CD4-positive, alpha-beta T cell treated with Interleukin-17A for 1 hour (primary cell): ENCODE results near the gene BUB1B.
"Not testable (repeated sequence)": the region's sequence is repeated elsewhere in the genome, so short reads cannot be mapped to it uniquely, and the experiment has no call there.

Experiments
- DNase-seq: peaks from one replicate; pipeline ENCODE4 v3.0.0-alpha.2; 2020

Gene BUB1B

GRCh38 chr15:40137303-40138200 is 23.3 kb upstream of the BUB1B start:
- DNase-seq, result no peak

GRCh38 chr15:40138201-40138570 is 22.7 kb upstream of the BUB1B start:
- not testable (repeated sequence) for DNase-seq

GRCh38 chr15:40142428-40142827 is 18.4 kb upstream of the BUB1B start:
- no peak for DNase-seq

DNA sequence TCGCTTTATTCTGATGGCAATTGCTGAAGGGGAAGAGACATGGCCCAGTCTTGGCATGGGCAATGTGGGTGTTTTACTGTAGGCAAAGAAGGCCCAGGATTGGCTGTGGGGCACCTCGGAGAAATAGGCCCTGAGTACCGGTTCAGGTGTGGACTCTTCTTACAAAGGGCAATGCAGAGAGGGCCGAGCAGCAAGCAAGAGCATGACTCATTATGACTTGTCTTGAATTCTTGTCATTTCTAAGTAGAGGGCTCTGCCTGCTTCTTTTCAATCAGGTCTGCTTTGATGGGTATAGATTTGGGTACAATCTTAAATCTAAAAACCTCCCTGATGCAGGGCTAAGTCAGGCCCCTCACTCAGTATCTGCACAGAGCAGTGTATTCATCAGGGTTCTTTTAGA is 14.8 kb upstream of the BUB1B start:
- DNase-seq, result no peak

GRCh38 chr15:40149339-40149738 is 11.5 kb upstream of the BUB1B start:
- DNase-seq, result no peak

DNA sequence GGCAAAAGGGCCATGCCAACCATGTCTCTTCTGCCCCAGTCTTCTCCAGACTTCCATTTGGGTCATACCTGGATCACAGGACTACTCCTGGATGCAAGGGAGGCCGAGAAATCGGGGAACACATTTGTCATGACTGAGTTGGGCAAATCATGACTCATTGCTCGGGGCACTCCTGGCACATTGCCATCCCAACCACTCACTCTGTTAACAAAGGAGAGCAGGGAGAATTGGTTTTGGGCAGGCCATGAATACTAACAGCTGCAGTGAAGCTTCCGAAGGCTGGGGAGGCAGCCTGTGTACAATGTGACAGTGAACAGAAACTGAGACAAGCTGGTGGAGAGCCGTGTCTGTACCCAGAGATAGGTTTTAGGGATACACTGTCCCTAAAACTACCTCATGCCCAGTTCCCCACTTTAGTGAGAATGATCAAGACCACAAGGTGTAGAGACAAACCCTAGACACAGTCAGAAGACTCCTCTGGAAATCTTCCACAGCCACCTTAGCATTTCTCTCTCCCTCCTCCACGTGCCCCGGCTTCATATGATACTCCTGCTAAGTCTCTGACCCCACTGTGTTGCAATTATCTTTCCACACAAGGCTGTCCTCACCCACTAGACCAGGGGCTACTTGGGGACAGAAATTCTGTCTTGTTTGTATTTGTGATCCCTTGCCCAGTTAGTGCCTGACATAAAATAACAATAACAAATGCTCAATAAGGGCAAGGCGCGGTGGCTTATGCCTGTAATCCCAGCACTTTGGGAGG is 10.5 kb upstream of the BUB1B start:
- no peak for DNase-seq

DNA sequence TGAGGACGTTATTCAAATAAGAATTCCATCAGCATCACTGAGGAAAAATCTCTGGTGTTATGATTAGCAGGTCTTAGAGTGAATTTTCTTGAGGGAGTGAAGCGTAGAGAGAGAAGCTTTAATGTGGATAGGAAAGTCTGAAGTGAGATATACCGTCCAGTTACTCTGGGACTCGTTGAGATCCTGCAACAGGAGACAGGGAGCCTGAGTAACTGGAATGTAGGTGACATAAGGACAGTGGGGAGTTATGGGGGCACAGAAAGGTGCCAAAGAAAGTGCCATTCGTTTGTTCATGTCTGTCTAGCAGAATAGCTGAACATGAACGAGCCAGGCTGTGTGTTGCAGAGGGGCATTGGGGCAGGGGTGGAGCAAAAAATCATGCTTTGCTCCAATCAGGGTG is 9.4 kb upstream of the BUB1B start:
- DNase-seq, result no peak

- no peak for DNase-seq
These were observed 8.9 kb upstream of the BUB1B start for GRCh38 chr15:40151991-40152390.

DNA sequence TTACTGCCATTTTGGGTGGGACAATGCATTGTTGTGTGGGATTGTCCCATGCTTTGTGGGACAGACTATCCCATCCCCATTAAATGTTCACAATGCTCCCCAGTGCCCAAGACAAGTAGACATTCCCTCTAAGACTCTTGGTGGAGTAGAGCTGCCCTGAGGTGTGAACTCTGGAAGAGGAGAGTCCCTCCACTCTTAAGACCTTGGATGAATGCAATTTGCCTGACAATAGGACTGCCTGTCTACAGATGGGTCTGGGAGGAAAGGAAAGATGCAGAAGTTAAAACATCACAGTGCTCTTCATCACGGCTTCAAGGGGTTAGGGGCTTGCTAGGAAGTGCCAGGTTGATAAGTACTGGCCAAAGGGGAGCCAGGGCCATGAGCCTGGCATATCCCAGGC is 6.0 kb upstream of the BUB1B start:
- not testable (repeated sequence) for DNase-seq

DNA sequence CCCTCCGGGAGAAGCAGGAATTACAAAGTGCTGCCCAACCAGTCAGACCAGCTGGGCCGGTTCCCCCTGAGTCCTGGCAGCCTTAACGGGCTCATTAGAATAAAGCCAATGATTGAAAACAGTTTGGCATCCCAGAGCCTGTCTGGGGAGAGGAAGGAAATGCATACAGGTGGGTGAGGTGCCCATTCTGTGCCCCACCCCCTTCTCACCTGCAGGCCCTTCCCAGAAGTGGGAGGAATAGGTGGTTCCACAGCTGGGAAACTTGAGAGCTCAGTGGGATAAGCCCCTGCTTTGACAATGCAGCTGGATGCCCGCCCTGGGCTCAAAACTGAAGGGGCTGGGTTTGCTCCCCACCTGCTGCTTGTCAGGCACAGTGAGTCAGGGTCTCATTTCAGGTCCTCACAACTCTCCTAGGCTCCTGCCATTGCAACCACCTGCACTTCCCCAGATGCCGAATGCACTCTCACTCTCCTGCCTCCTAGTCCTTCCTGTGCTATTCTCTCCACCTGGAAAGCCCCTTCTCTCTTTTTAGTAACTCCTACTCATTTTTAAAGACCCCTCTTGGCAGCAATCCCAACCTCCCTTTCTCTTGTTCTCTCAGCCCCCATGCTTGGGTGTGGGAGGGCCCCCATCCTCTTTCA is 5.5 kb upstream of the BUB1B start:
- no peak for DNase-seq

GRCh38 chr15:40157778-40158447 is 3.0 kb upstream of the BUB1B start:
- no peak for DNase-seq

DNA sequence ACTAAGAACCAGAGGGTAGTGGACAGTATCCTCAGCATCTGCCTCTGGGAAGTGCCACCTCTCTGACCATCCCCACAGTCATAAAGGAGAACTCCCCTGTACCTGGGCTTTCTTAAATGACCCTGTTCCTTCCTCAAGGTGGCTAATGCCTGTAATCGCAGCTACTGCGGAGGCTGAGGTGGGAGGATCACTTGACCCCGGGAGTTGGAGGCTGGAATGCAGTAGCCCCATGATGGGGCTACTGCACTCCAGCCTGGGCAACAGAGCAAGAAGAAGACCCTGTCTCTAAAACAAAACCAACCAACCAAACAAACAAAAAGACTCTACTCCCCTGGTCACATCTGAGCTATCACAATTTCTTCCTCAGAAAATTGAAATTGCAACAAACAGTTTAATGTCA is 848 bp upstream of the BUB1B start:
- DNase-seq, result no peak

- DNase-seq, result no peak
These were observed 973 bp downstream of the BUB1B start for GRCh38 chr15:40161693-40162391.

GRCh38 chr15:40162552-40162951 is 1.7 kb downstream of the BUB1B start:
- no peak for DNase-seq

DNA sequence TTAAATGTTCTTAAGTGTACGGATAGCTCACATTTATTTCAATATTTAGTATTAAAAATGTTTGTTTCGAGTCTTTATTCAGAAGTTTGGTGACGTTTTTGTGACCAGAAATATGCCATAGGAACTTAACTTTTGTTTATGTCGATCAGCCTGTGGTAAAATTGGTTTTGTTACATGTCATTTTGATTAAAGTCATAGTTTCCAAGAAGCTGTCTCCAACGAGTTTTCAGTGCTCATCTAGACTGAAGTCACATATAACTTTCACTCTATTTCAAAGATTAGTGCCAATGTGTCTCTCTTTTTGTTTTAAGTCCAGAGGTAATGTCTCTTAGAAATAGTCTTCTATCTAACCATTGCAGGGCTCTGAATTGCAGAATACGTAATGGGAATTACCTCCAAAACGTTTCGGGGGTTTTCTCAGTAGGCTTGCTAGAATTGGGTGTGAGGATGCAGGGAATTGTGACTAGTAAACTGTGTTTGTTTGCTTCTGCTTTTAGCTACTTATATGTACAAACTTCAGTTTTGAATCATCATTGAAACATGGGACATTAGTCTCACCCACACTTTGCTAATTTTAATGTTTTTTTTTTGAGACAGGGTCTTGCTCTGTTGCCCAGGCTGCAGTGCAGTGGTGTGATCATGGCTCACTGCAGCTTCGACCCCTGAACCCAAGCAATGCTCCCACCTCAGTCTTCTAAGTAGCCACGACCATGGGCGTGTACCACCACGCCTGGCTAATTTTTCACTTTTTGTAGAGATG is 3.0 kb downstream of the BUB1B start:
- no peak for DNase-seq

- not testable (repeated sequence) for DNase-seq
These were observed 6.5 kb downstream of the BUB1B start for GRCh38 chr15:40167374-40167773.

DNA sequence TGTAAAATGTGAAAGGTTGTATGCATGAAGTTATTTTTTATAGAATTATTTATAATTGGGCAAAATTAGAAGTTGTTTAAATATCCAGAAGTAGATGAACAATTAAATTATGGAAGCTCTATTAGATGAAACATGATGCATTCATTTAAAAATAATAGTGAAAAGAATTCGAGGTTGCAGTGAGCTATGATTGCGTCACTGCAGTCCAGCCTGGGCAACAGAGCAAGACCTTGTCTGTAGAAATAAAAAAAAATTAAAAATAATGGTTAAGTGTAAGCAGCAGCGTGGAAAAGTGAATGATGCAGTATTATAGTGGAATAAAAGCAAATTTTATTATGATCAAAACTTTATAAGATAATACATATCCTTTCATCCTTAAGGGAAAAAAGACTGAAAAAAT is 14.3 kb downstream of the BUB1B start:
- DNase-seq, result no peak

DNA sequence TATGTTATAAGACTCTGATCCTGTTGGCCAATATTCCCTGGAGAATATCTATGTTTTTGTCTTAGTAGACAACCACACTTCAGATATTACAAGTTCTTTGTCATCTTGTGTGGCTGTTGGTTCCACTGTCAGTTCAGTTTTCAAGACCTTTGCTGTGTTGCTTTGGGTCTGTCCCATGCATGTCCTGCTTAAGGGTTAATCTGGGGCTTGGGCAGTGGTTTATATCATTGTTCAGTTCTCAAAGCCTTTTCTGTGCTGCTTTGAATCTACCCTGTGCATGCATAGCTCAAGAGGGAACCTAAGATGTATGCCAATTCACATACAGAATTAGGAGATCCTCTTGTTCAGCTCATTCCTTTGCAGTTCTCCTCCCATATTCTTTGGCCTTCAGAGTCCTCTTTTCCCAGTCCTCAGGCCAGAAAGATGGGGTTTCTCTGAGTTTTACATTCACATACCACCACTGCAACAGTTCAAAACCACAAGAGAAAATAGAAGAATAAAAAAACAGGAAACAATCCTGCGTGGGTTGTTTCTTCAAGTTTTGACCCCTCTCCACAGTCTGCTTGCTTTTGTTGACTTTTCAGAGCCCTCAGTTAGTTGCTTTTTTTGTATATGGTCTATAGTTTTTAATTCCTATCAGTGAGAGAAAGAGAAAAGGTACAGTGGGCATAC is 21.6 kb downstream of the BUB1B start:
- no peak for DNase-seq

GRCh38 chr15:40183636-40184463 is 23.0 kb downstream of the BUB1B start:
- no peak for DNase-seq

DNA sequence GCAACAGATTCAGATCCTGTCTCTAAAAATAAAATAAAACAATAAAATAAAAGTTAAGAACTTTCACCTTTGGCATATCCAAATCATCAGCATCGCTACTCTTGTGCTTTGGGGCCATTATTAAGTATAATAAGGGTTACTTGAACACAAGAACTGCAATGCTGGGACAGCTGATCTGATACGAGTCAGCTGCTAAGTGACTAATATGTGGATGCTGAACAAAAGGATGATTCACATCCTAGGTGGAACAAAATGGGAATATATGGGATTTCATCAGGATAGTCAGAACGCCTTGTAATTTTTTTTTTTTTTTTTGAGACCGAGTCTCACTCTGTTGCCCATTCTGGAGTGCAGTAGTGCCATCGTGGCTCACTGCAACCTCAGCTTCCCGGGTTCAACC is 29.7 kb downstream of the BUB1B start:
- no peak for DNase-seq
